Stomach (tissue), 19 donors: ENCODE results near the gene GALR3. TPM values are rescaled to one million over a fixed set of nuclear protein-coding genes. Genes with fewer than 3 reads are reported as not detected.

Experiments used
- DNase-seq, 2 donors: peaks; one replicate each; pipeline versions ENCODE4 v3.0.0 to v3.0.0-alpha.2; 2013 to 2019
- H3K27ac ChIP-seq, 5 donors: fragments of 200-600 bp in 4 of 5; sonication (generic) in 4 of 5; one replicate each; pipeline ENCODE4 v1.5.1; 2013 to 2019; ENCODE audit warnings: mild to moderate bottlenecking in 1 of 5, moderate library complexity in 1 of 5
- H3K27me3 ChIP-seq, 3 donors: fragments of 200-600 bp; sonication (generic); one replicate each; pipeline ENCODE4 v1.5.1; 2017 to 2019; ENCODE audit warnings: mixed run types in 1 of 3
- H3K36me3 ChIP-seq, 4 donors: fragments of 200-600 bp; sonication (generic); 1 replicate in 3 of 4; 2 replicates in 1 of 4; pipeline ENCODE4 v1.5.1; 2016 to 2019
- H3K4me1 ChIP-seq, 4 donors: fragments of 200-600 bp; sonication (generic); one replicate each; pipeline ENCODE4 v1.5.1; 2016 to 2019
- H3K4me3 ChIP-seq, 4 donors: fragments of 200-600 bp; sonication (generic) in 3 of 4; one replicate each; pipeline ENCODE4 v1.5.1; 2016 to 2019; ENCODE audit warnings: mild to moderate bottlenecking in 1 of 4
- H3K9me3 ChIP-seq, 4 donors: fragments of 200-600 bp; sonication (generic); one replicate each; pipeline ENCODE4 v1.5.1; 2016 to 2019
- CTCF ChIP-seq, 7 experiments: fragments of 450-650 bp in 4 of 7; fragments of 200-600 bp in 3 of 7; sonication (generic) in 3 of 7; IDR thresholded peaks; one replicate each; pipeline ENCODE4 v1.5.1; 2016 to 2019; ENCODE audit warnings: antibody characterized with exemption in 7 of 7, control low read depth in 2 of 7, mild to moderate bottlenecking in 1 of 7
- EP300 ChIP-seq: sonication (generic); formaldehyde crosslinking; IDR thresholded peaks from one replicate; pipeline ENCODE4 v1.6.1; 2017; ENCODE audit warnings: antibody characterized with exemption
- POLR2A ChIP-seq, 4 donors: fragments of 450-650 bp; IDR thresholded peaks; one replicate each; pipeline ENCODE4 v1.6.1; 2016; ENCODE audit warnings: antibody characterized with exemption in 4 of 4, control low read depth in 2 of 4, mild to moderate bottlenecking in 1 of 4, moderate library complexity in 1 of 4
- POLR2AphosphoS5 ChIP-seq, 3 donors: sonication (generic); formaldehyde crosslinking; IDR thresholded peaks; one replicate each; pipeline ENCODE4 v1.6.1; 2016; ENCODE audit warnings: antibody characterized with exemption in 3 of 3
- WGBS, 5 donors: extraction: QIAGEN DNeasy Blood & Tissue Kit in 3 of 5; methylation state at CpG; one replicate each; pipeline versions ENCODE4 v1.1.5 to v1.1.7; 2013 to 2018; 5-methylcytosine and 5-hydroxymethylcytosine counted together
- intact Hi-C: fragments of 100-400 bp; cut with DNase I; formaldehyde crosslinking; loops from one replicate; pipeline ENCODE4 v1.15.1; 2023; ENCODE audit warnings: low total_unique reads
- long read RNA-seq, 10 donors: transcript quantifications; one replicate each; lab custom pipeline, GENCODE V29; 2026
- polyA plus RNA-seq, 3 donors: library from polyadenylated mRNA; stranded (reverse); fragments of 200-250 nt; gene quantifications; one replicate each; pipeline ENCODE4 v1.2.3, GENCODE V29; 2013
- total RNA-seq, 5 donors: library from RNA; depleted of rRNA; stranded (reverse); fragments of >200 nt; gene quantifications; one replicate each; pipeline versions ENCODE4 v1.1.0 to v1.2.3, GENCODE V29; 2014 to 2016
- donor health status: healthy with polysubstance abuse.
- donor health status: Bipolar disorder and iron deficiency.
- donor health status: healthy.

Gene GALR3
- total RNA-seq = not detected
- polyA plus RNA-seq = not detected
- long read RNA-seq, donor 1 = 0 reads
- long read RNA-seq, donor 2 = 0 reads
- long read RNA-seq, donor 3 = 0 reads
- long read RNA-seq, donor 4 = 0 reads
- long read RNA-seq, donor 5 = 0 reads
- long read RNA-seq, donor 6 = 0 reads
- long read RNA-seq, donor 7 = 0 reads
- long read RNA-seq, donor 8 = 0 reads
- long read RNA-seq, donor 9 = 0 reads
- long read RNA-seq, donor 10 = 0 reads

GRCh38 chr22:37823134-37823985 is at the start of gene GALR3:
GALR3 (plus strand) TSS chr22:37823382; CDS start chr22:37823407, 25 bp downstream.
- Histone ChIP-seq H3K27ac (no peak within 1 kb of the TSS), H3K9me3 (no peaks in the 10 kb centered on the region), H3K4me3 (no peak within 1 kb of the TSS), H3K4me1 (peaks cover 14 to 34% (median 26%) of the 10 kb centered on the region in 4 donors), H3K36me3 (peaks cover 0 to 2% (median under 1%) of the 10 kb centered on the region in 4 donors), H3K27me3 (peaks cover 6 to 73% (median 48%) of the 10 kb centered on the region in 3 donors)
- WGBS, 5 donors = 58 to 72% (median 60%) methylated on average over 11 to 21 of the region's 21 CpGs
- no peak for DNase-seq
- intact Hi-C loops = no loop called here
- TF ChIP-seq EP300 (no peak), POLR2A (IDR thresholded peaks at IDR 0.05) (no peak), POLR2AphosphoS5 (IDR thresholded peaks at IDR 0.05) (no peak), CTCF (IDR thresholded peaks at IDR 0.05) (no peak)

- peaks cover 36 to 58% (median 56%) of the 10 kb centered on the region in 4 donors for H3K36me3 ChIP-seq
- H3K4me1 ChIP-seq = peaks cover 10 to 20% (median 15%) of the 10 kb centered on the region in 4 donors
- peak overlapping the region in 3 of 5 donors; percentile 14 to 47 (median 23) for H3K27ac ChIP-seq
- WGBS, 5 donors = 80 to 93% (median 86%) methylated on average over 3 of the region's 3 CpGs
- H3K4me3 ChIP-seq = no peak overlapping the region
- no peaks in the 10 kb centered on the region for H3K27me3 ChIP-seq
- intact Hi-C loops = no loop called here
- DNase-seq = no peak
- no peak for TF ChIP-seq POLR2A (IDR thresholded peaks at IDR 0.05)
- TF ChIP-seq EP300 = no peak
- no peak for TF ChIP-seq CTCF (IDR thresholded peaks at IDR 0.05)
- TF ChIP-seq POLR2AphosphoS5 (IDR thresholded peaks at IDR 0.05) = no peak
- H3K9me3 ChIP-seq = no peaks in the 10 kb centered on the region
Observed at GRCh38 chr22:37774728-37775127, 48.5 kb upstream of the GALR3 start.

- peak overlapping the region; percentile 23 to 75 (median 70) for H3K27ac ChIP-seq
- peaks cover 31 to 45% (median 43%) of the 10 kb centered on the region in 4 donors for H3K36me3 ChIP-seq
Observed at GRCh38 chr22:37775785-37776638, 47.2 kb upstream of the GALR3 start.

More at GRCh38 chr22:37775785-37776638, 47.2 kb upstream of the GALR3 start:
- Histone ChIP-seq H3K9me3 (no peaks in the 10 kb centered on the region), H3K4me1 (peaks cover 10 to 20% (median 15%) of the 10 kb centered on the region in 4 donors), H3K27me3 (no peaks in the 10 kb centered on the region), H3K4me3 (no peak overlapping the region)
- DNase-seq = no peak
- no peak for TF ChIP-seq CTCF (IDR thresholded peaks at IDR 0.05)
- TF ChIP-seq POLR2AphosphoS5 (IDR thresholded peaks at IDR 0.05) = no peak
- TF ChIP-seq POLR2A (IDR thresholded peaks at IDR 0.05) = no peak
- TF ChIP-seq EP300 = no peak
- intact Hi-C loops = no loop called here
- WGBS, 5 donors = 68 to 87% (median 83%) methylated on average over 17 of the region's 17 CpGs
